HG02885 (cell line): ENCODE data around the gene PIGO.

Experiments used
- ATAC-seq: cut with Tn5 transposase; IDR thresholded peaks from one replicate; pipeline ENCODE4 v1.9.1; 2021; ENCODE audit warnings: mild to moderate bottlenecking; ENCODE audit not compliant: unreplicated experiment, poor library complexity

PIGO gene

DNA sequence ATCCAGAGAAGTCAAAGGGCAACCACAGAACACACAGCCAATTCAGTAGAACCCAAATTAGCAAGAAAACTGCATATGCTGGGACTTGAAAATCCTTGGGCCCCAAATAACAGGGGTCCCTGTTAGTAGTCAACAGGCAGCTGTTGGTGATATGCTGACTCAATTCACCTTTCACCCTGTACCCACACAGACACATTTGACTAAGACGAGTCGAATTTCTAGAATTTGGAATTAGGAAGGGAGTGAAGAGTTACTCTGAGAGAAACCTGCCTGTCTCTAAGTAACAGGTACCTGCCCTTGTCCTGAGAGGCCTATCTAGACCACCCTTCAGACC is 23.1 kb downstream of the PIGO start:
- no peak for ATAC-seq

DNA sequence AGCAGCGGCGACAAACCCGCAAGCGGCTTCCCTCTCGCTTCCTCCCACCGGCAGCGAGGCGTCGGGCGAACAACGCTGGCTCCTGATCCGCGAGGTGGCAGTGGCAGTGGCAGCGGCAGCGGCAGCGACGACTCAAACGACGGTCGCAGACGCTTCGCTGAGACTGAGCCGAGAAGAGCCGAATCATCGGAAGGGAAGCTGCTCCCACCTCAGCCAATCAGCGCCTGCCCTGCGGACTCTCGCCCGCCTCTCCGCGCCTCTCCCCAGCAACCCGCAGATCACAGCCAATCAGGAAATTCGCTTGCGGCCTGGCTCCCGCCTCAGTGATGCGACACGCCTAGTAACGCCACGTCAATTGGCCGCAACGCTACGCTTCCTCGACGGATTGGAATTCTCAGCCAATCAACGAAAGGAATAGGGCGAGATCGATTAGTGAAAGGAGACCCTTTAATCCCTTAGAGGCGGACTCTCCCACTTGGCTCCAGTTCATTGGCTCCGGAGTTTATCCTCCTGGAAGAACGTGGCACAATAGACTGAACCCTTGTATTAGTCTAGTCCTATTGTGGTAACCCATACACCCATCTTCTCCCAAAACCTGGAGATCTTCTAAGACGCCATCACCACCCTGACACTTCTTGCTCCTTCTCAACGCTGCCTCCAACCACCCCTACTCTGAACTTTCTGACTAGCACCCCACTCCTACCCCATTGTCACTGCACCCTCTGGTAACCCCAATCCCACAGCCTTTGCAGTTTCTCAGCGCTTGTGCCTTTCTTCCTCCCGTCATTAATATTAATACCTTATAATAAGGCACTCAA is 23.7 kb downstream of the PIGO start, which contains the start of gene VCP:
Gene VCP, minus strand, starts transcription at position 165 of the 818 bp plus-strand sequence. CDS start 272 bp downstream, outside the sequence.
- peak; percentile 86 for ATAC-seq

DNA sequence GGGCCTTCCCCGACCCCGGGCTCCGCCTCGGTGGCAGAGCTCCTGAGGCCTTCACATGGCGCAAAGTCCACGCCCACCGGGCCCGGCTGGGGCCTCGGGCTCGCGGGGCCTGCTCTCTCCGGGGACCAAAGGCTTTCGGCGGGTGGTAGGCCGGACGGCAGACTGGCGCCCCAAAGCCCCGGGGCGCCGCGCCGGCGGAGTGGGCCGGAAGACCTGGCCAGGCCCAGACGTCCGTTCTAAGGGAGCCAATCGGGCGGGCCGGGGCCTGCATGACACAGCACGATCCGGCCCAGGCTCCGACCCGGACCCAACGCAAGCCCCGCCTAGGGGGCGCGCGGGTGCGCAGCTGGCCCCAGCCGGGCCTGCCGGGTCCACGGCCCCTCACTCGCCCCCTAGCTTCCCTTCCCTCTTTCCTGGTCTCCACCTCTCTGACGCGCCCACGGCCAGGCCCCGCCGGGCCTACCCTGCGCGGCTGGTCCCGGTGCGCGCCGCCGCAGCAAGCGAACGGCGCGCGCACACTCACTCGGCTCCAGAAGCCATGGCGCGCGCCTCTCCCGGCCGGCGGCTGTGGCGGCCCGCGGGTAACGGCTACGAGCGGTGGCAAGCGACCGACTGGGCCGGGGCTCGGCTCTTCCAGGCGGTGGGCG is 24.5 kb downstream of the PIGO start:
- ATAC-seq = peak; percentile 61

DNA sequence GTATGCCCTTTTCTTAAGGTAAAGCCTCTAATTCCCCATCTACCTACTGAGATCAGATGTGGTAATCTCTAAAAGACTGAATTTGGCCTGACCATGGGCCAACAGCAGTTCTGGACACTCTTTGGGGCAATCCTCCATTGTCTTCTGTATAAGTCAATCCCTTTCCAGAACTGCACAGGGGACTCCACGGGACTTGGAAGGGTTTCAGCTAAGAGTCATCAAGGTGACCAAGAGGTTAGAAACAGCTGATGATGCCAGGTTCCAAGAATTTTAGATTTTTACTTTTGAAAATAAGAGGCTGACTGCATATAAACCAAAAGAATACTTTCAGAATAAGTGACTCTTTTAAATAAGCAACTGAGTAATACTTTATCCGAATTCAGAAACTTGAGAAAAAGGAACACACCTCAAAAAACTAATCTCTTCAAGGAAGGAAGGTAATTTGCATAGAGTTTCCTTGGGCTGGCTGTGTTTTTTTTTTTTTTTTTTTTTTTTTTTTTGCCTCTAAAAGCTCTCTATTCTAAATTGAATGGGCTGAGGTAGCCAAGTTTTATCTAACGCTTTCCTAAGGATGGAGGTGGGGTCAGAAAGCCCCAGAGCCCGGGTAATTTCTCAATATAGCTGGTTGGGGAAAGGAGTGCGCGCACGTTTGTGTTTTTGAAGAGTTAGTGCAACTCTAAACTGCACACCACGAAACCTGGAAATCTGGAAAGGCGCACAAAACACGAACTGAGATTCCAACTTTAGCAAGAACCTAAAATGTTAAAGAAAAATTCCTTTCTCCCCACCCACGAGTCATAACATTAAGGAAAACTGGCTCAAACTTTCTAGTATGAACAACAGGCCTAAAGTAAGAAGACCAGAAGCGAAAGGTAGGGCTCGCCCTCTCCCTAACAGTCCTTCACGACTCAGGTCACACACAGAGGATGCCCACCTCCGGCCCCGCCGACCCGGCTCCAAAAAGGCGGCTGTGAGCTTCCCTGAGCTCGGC is 25.3 kb downstream of the PIGO start:
- ATAC-seq = no peak

DNA sequence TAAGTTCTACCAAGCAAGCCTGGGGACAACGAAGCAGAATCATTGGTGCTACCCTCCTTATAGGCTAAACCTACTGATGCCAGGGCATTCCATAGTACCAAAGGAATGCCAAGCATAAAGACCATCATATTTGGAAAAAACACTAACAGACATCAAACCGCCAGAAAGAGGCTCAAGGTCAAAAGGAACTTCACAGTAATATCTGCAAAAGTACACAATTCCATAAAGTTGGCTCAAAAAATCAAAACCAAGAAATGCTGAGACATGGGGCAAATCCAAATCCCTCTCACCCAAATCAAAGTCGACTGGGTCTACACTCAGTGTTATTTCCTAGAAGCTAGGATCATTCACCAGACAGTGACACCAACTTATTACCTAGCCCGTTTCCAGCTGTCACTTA is 27.4 kb downstream of the PIGO start:
- ATAC-seq = no peak

DNA sequence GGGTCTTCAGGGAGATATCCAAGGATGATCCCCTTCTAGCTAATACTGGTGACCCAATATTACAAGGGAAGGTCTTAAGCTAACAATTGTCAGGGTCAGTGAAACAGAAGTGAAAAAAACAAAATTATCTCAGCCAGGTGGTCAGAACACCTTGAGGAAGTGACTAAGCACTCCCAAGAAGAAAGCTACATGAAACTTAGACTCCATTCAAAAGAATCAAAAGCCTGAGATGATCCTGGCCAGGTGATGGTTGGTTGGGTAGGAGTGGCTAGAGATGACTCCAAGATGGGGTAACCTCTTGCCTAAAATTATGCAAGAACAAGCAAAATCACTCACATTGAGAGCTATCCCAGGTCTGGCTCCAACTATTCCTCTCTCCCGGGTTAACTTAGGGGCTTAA is 29.3 kb downstream of the PIGO start:
- no peak for ATAC-seq

DNA sequence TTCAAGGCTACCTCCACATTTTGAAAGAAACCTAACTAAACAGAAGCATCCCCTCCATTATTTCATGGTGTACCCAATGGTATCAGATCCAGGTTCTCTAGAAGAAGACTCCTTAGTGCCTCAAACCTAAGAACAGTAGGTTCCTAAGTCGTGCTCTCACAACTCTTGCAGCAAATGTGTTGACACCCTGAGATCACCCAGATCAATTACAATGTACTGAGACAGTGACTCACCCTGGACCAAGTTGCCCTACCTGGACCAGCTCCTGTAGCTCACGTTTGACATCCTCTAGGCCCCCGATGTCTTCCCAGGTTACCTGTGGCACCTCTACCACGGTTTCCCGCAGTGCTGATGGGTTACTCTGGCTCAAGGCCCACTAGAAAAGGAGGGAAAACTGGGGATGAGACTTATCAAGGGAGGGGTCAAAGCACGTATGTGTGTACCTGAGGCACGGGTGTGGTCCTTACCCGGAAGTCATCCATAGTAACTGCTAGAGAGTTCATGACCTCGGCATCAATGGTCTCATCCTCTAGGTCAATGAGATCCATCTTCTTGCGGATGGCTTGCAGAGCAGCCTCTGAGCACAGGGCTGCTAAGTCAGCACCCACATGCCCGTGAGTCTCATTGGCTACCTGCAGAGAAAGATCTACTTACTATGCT is 35.7 kb downstream of the PIGO start:
- ATAC-seq = no peak

DNA sequence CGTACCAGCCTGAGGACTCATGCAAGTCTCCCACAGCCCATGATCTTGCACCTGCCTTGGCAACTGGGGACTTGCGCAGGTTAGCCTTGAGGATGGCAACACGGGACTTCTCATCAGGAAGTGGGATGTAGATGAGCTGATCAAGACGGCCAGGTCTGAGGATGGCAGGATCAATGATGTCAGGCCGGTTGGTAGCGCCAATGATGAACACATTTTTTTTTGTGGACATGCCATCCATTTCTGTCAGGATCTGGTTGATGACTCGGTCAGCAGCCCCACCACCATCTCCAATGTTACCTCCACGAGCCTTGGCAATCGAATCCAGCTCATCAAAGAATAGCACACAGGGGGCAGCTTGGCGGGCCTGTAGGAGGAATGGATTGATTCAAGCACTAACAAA is 37.0 kb downstream of the PIGO start:
- no peak for ATAC-seq

DNA sequence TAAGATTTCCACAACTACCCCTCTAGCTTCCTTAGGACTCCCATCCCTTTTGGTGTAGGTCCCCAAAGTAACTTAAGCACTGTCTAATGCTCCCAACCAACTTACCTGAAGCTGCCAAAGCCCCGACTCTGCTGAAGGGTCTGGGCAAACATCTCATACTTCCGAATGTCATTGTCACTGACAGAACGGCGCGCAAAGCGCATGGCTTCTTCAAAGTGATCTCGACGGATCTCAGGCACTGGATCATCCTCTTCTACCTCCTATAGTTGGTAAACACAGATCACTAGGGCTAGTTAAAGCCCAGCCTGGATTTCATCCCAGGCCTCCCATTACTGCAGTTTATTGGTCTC is 39.1 kb downstream of the PIGO start:
- ATAC-seq = no peak

DNA sequence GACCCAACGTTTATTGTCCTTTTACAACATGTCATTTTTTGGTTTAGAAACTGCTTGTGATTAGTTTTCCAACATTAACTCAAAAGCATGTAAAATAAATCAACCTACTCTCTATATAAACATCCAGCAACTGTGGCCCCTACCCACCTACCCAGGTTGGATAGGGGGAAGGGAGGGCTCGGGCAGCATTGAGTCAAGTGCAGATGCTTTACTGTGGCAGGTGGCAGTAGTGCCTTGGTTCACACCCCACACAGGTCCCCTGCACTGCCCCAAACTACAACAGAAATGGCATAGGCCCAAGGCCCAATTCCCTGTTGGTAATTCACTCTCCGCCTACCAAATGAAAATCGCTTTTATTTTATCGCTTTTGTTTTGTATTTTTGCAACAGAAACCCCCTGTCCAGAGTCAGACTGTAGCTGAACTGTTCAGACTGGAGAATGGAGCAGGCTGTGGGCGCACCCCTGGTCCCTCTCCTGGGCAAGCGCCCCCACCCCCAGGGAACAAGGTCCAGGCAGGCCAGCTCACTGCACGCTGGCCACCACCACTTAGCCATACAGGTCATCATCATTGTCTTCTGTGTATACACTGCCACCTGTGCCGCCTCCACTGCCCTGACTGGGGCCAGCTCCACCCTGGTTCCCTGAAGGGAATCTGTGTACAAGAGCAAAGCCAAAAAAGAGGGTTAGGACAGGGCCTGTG is 39.7 kb downstream of the PIGO start:
- no peak for ATAC-seq

DNA sequence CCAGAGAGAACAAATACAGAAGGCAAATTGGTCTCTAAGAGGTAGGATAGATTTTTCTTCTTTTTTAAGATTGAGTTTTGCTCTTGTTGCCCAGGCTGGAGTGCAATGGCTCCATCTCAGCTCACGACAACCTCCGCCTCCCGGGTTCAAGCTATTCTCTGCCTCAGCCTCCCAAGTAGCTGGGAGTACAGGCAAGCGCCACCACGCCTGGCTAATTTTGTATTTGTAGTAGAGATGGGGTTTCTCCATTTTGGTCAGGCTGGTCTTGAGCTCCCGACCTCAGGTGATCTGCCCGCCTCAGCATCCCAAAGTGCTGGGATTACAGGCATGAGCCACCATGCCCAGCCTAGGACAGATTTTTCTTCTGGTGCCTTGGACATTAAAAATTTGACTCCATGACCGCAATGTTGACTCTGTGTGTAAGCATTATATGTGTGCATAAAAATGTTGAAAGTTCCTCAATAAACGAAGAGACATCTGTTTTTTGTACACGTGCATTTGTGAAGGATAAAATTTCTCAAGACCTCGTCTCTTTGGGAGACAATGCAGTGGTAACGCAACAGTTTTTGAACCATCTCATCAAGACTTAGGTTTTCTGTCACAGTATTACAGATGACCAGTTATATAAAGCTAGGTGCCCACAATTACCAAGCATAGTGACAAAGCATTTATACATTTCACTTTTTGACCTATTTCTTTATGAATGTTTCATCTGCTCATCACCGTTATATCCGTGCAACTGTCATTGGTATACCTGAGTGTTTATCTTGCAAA is 41.3 kb downstream of the PIGO start:
- ATAC-seq = no peak

DNA sequence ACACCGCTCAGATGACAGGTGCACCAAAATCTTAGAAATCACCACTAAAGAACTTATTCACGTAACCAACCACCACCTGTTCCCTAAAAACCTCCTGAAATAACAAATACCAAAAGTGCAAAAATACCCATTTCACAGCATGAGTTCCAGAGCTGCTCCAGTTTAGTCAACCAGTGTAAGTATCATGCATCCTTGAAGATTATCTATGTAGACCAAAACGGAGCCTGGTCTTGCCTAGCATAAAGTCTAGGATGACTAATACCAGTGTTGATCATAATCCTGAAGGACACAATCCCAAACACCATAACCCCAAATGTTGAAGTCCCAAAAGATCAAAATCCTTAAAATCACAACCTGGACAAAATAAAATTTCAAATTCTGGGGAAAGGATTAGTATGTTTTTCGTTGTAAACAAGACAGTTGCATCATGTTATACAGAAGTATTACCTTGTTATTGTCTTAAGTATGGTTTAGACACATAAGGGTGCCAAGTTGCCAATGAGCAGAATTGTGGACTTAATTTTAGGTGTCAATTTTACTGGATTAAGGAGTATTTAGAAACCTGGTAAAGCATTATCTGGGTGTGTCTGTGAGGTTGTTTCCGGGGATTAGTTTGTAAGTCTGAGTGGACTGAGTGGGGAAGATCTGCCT is 42.1 kb downstream of the PIGO start:
- ATAC-seq = no peak

DNA sequence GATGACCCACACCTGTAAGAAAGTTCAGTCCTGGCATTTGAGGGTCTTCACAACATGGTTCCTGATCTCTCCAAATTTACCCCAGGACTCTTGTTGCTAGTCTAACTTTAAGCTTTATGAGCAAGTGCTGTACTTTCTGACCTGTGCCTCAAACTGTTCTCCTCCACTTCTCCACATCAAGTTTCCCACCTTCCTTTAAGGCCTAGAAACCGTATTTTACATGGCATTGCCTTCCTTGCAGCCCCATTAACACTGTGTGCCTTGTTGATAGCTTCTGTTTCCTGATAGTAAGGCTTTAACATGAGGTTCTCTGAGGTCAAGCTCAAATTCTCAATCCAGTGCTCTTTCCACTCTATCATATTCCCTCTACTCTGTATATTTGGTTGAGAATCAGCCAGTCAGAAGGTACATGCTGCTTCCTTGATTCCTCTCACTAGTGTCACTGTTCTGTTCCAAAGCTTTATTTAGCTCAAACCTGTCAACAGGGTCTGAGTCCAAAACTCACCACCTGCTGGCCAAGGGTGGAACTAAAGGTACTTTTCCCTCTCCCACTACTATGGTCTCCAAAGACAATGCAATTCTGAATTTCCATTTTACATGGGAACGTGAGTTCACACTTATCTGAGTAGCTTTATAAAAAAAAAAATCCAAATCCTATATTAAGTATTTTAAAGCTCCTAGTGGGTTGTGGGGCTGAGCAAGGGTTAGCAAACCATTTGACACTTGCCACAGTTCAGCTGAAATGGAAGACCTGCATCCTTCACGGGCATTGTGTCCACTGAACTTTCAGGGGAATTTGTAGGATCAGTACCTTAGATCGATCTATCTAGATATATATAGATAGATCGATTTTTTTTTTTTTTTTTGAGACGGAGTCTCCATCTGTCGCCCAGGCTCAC is 45.1 kb downstream of the PIGO start:
- ATAC-seq = no peak

DNA sequence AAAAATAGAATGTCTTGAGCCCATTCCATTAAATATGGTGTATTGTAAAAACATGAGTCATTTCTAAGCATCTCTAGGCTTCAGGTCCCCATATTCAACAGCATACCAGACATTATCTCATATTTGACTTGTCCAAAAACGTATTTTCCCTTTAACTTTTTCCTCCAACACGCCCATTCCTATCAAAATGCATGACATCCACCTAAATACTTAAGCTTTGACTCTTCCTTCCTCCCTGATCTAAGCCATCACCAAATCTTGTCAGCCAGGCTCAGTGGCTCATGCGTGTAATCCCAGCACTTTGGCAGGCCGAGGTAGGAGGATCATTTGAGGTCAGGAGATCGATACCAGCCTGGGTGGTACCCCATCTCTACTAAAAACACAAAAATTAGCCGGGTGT is 47.9 kb downstream of the PIGO start:
- no peak for ATAC-seq

DNA sequence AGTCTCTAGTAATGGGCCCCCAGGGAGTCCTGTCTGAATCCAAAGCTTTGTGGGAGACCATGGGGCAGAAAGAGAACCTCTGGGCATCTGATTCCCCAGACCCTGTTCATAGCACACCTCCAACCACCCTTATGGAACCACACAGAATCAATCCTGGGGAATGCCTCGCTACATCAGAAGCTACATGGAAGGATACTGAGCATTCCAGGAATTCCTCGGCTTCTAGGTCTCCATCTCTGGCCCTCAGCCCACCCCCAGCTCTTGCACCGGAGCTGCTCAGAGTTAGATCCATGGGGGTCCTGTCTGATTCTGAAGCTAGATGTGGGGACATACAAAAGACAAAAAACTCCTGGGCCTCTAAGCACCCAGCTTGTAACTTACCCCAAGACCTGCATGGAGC is 52.3 kb downstream of the PIGO start:
- no peak for ATAC-seq

DNA sequence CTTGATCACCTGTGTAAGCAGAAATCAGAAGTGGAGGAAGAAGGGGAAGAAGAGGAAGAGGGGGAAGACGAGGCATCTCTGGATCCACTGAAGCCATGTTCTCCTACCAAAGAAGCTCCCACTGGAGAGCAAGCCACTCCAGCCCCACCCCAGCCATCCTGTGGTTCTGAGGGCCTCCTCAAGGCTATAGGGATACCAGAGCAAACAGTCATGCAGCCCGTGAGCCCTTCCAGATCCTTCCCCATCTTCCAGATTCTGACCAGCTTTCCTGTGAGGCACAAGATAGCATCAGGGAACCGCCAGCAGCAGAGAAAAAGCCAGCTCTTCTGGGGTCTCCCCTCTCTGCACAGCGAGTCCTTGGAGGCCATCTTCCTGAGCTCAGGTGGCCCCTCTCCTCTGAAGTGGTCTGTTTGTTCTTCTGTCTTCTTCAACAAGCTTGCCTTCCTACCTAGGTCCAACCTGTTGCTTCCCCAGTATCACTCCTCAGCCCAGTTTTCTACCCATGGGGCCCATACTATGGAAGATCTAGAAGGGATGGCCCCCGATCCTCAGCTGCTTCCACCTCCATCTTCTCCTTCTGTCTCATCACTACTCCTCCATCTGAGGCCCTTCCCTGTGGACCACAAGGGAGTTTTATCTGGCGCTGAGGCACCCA is 53.4 kb downstream of the PIGO start:
- ATAC-seq = no peak

DNA sequence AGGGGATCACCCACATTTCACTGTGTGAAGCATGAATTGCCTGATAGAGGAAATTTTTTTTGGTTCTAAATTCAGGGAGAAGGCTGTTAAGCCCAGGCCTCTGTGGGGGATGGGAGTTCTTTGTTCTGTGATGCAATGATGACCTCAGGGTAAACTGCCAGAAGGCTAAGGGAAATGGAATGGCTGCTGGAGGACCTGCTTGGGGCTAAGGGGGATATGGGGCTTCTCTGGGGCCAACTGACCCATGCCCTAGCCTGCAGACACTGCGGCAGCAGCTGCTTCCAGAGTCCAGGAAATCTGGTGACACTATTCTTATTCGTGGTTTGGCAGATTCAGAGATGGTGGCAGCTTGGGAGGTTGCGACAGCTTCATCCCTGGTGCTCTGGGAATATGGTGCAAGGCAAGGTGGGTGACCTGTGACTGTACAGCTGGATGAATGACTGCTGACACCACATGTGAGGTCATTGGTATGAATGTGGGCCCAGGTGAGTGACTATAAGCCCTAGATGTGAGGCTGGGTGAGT is 54.2 kb downstream of the PIGO start:
- no peak for ATAC-seq
